ENCODE results near the gene PPP1R9B.

The PPP1R9B gene

DNA sequence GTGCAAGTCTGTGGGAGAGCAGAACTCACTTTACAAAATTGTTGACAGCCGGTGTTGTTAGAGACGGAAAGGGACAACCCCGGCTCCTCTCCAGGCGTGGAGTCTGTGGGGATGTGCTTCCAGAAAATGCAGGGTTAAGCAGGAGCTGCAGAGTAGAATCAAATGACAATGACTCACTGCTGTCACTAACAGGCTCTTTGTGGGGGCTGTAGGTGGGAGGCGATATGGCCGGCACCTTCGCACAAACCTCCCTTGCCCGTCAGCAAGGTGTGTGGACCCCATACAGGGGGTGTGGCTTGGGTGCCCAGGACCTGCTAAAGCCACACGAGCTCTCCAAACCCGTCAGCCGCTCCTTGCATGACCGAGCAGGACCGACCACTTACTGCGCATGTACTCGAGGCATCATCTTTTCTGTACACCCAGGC, 49.5 kb downstream of the PPP1R9B start:
- peak; percentile 19 for ATAC-seq
- TF ChIP-seq, protein P1, sequence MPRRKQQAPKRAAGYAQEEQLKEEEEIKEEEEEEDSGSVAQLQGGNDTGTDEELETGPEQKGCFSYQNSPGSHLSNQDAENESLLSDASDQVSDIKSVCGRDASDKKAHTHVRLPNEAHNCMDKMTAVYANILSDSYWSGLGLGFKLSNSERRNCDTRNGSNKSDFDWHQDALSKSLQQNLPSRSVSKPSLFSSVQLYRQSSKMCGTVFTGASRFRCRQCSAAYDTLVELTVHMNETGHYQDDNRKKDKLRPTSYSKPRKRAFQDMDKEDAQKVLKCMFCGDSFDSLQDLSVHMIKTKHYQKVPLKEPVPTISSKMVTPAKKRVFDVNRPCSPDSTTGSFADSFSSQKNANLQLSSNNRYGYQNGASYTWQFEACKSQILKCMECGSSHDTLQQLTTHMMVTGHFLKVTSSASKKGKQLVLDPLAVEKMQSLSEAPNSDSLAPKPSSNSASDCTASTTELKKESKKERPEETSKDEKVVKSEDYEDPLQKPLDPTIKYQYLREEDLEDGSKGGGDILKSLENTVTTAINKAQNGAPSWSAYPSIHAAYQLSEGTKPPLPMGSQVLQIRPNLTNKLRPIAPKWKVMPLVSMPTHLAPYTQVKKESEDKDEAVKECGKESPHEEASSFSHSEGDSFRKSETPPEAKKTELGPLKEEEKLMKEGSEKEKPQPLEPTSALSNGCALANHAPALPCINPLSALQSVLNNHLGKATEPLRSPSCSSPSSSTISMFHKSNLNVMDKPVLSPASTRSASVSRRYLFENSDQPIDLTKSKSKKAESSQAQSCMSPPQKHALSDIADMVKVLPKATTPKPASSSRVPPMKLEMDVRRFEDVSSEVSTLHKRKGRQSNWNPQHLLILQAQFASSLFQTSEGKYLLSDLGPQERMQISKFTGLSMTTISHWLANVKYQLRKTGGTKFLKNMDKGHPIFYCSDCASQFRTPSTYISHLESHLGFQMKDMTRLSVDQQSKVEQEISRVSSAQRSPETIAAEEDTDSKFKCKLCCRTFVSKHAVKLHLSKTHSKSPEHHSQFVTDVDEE (CRISPR knock-in tag; IDR thresholded peaks at IDR 0.05): no peak
- no peak for TF ChIP-seq PPARA (CRISPR knock-in tag; IDR thresholded peaks at IDR 0.05; ENCODE audit: borderline replicate concordance)
- no peak for TF ChIP-seq ESRRG (CRISPR knock-in tag; IDR thresholded peaks at IDR 0.05)
- TF ChIP-seq SNAI2 (CRISPR knock-in tag; IDR thresholded peaks at IDR 0.05): no peak
- TF ChIP-seq ISL1 (CRISPR knock-in tag; IDR thresholded peaks at IDR 0.05): no peak
- TF ChIP-seq OSR1 (CRISPR knock-in tag; IDR thresholded peaks at IDR 0.05): no peak
- no peak for TF ChIP-seq GLIS3 (CRISPR knock-in tag; IDR thresholded peaks at IDR 0.05)
- no peak for TF ChIP-seq TOX (CRISPR knock-in tag; IDR thresholded peaks at IDR 0.05; ENCODE audit: borderline replicate concordance)
- TF ChIP-seq ZFP3 (CRISPR knock-in tag; IDR thresholded peaks at IDR 0.05): no peak
- no peak for TF ChIP-seq BACH2 (CRISPR knock-in tag; IDR thresholded peaks at IDR 0.05; ENCODE audit: borderline replicate concordance)
- TF ChIP-seq, protein P2, sequence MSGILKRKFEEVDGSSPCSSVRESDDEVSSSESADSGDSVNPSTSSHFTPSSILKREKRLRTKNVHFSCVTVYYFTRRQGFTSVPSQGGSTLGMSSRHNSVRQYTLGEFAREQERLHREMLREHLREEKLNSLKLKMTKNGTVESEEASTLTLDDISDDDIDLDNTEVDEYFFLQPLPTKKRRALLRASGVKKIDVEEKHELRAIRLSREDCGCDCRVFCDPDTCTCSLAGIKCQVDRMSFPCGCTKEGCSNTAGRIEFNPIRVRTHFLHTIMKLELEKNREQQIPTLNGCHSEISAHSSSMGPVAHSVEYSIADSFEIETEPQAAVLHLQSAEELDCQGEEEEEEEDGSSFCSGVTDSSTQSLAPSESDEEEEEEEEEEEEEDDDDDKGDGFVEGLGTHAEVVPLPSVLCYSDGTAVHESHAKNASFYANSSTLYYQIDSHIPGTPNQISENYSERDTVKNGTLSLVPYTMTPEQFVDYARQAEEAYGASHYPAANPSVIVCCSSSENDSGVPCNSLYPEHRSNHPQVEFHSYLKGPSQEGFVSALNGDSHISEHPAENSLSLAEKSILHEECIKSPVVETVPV (CRISPR knock-in tag; IDR thresholded peaks at IDR 0.05): no peak
- TF ChIP-seq ARNTL (CRISPR knock-in tag; IDR thresholded peaks at IDR 0.05; ENCODE audit: borderline replicate concordance, low read depth): no peak
- TF ChIP-seq, protein P3, sequence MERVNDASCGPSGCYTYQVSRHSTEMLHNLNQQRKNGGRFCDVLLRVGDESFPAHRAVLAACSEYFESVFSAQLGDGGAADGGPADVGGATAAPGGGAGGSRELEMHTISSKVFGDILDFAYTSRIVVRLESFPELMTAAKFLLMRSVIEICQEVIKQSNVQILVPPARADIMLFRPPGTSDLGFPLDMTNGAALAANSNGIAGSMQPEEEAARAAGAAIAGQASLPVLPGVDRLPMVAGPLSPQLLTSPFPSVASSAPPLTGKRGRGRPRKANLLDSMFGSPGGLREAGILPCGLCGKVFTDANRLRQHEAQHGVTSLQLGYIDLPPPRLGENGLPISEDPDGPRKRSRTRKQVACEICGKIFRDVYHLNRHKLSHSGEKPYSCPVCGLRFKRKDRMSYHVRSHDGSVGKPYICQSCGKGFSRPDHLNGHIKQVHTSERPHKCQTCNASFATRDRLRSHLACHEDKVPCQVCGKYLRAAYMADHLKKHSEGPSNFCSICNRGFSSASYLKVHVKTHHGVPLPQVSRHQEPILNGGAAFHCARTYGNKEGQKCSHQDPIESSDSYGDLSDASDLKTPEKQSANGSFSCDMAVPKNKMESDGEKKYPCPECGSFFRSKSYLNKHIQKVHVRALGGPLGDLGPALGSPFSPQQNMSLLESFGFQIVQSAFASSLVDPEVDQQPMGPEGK (CRISPR knock-in tag; IDR thresholded peaks at IDR 0.05; ENCODE audit: borderline replicate concordance): no peak

DNA sequence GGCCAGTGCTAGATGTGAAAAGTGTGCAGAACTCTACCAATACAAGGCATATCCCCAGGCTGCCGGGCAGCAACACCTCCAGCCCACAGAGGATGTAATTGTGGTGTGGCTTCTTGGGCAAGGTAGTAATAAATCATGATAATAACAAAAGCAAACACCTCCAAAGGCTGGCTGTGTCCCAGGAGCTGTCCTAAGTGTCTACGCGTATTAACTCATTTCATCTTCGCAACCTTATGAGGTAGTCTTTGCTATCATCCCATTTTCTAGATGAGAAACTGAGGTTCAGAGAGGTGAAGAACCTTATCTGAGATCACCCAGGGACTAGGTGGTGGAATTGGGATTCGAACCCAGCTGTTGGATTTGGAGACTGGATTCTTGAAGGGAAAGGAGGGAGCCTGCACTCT, 50.0 kb downstream of the PPP1R9B start:
- TF ChIP-seq TCF4 (CRISPR knock-in tag; IDR thresholded peaks at IDR 0.05; ENCODE audit: borderline replicate concordance) (no peak), ZNF8 (CRISPR knock-in tag; IDR thresholded peaks at IDR 0.05) (no peak), PPARA (CRISPR knock-in tag; IDR thresholded peaks at IDR 0.05; ENCODE audit: borderline replicate concordance) (no peak), ZFP30 (CRISPR knock-in tag; IDR thresholded peaks at IDR 0.05) (no peak), RARB (CRISPR knock-in tag; IDR thresholded peaks at IDR 0.05) (no peak), ESRRG (CRISPR knock-in tag; IDR thresholded peaks at IDR 0.05) (no peak), ZFP3 (CRISPR knock-in tag; IDR thresholded peaks at IDR 0.05) (no peak), ISL1 (CRISPR knock-in tag; IDR thresholded peaks at IDR 0.05) (no peak), ZC3H10 (CRISPR knock-in tag; IDR thresholded peaks at IDR 0.05) (no peak)
- TF ChIP-seq, protein P3 (CRISPR knock-in tag; IDR thresholded peaks at IDR 0.05; ENCODE audit: borderline replicate concordance): no peak
- TF ChIP-seq, protein P1 (CRISPR knock-in tag; IDR thresholded peaks at IDR 0.05): no peak
- TF ChIP-seq, protein P4, sequence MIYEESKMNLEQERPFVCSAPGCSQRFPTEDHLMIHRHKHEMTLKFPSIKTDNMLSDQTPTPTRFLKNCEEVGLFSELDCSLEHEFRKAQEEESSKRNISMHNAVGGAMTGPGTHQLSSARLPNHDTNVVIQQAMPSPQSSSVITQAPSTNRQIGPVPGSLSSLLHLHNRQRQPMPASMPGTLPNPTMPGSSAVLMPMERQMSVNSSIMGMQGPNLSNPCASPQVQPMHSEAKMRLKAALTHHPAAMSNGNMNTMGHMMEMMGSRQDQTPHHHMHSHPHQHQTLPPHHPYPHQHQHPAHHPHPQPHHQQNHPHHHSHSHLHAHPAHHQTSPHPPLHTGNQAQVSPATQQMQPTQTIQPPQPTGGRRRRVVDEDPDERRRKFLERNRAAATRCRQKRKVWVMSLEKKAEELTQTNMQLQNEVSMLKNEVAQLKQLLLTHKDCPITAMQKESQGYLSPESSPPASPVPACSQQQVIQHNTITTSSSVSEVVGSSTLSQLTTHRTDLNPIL (CRISPR knock-in tag; IDR thresholded peaks at IDR 0.05; ENCODE audit: low read depth): no peak
- ATAC-seq: no peak

Measured in SK-N-SH treated with all-trans-retinoic acid at 6 μM for 48 hours (cell line).